SK-N-SH (cell line): ENCODE results near the gene MAST4.

Source experiments
- GABPA ChIP-seq: IDR thresholded peaks from 2 replicates; pipeline ENCODE4 v1.4.0; 2012; ENCODE audit warnings: low read depth, mild to moderate bottlenecking
- JUND ChIP-seq: IDR thresholded peaks from 2 replicates; pipeline ENCODE4 v1.4.0; 2012
- MAX ChIP-seq: IDR thresholded peaks from 2 replicates; pipeline ENCODE4 v1.4.0; 2012; ENCODE audit warnings: low read depth
- MEF2A ChIP-seq: IDR thresholded peaks from 2 replicates; pipeline ENCODE4 v1.4.0; 2012; ENCODE audit warnings: low read depth, borderline replicate concordance
- NFIC ChIP-seq: IDR thresholded peaks from 2 replicates; pipeline ENCODE4 v1.4.0; 2012; ENCODE audit warnings: borderline replicate concordance
- POLR2AphosphoS5 ChIP-seq: IDR thresholded peaks from 2 replicates; pipeline ENCODE4 v1.6.1; 2012; ENCODE audit warnings: low read depth, low read length
- RCOR1 ChIP-seq: fragments of 150-350 bp; IDR thresholded peaks from 2 replicates; pipeline ENCODE4 v1.6.1; 2017; ENCODE audit warnings: antibody characterized with exemption, low read length
- RFX5 ChIP-seq: IDR thresholded peaks from 2 replicates; pipeline ENCODE4 v1.6.1; 2012; ENCODE audit warnings: mild to moderate bottlenecking, improper control_type of control experiment, low read length
- TCF12 ChIP-seq: IDR thresholded peaks from 2 replicates; pipeline ENCODE4 v1.4.0; 2012
- YY1 ChIP-seq: IDR thresholded peaks from 2 replicates; pipeline ENCODE4 v1.4.0; 2012; ENCODE audit warnings: low read depth, mild to moderate bottlenecking
- ZBTB33 ChIP-seq: IDR thresholded peaks from 2 replicates; pipeline ENCODE4 v1.4.0; 2012; ENCODE audit warnings: low read depth, borderline replicate concordance
- TF ChIP-seq, protein P1 (sequence below): fragments of 200-600 bp; sonication (generic); IDR thresholded peaks from 2 replicates; pipeline ENCODE4 v1.6.1; 2017; ENCODE audit warnings: antibody characterized with exemption, mild to moderate bottlenecking, moderate library complexity
- TF ChIP-seq, protein P2 (sequence below): IDR thresholded peaks from 2 replicates; pipeline ENCODE4 v1.6.1; 2012; ENCODE audit warnings: mild to moderate bottlenecking, low read depth, low read length, moderate library complexity

- TF ChIP-seq MAX: no peak
- no peak for TF ChIP-seq ZBTB33
- TF ChIP-seq, protein P1, sequence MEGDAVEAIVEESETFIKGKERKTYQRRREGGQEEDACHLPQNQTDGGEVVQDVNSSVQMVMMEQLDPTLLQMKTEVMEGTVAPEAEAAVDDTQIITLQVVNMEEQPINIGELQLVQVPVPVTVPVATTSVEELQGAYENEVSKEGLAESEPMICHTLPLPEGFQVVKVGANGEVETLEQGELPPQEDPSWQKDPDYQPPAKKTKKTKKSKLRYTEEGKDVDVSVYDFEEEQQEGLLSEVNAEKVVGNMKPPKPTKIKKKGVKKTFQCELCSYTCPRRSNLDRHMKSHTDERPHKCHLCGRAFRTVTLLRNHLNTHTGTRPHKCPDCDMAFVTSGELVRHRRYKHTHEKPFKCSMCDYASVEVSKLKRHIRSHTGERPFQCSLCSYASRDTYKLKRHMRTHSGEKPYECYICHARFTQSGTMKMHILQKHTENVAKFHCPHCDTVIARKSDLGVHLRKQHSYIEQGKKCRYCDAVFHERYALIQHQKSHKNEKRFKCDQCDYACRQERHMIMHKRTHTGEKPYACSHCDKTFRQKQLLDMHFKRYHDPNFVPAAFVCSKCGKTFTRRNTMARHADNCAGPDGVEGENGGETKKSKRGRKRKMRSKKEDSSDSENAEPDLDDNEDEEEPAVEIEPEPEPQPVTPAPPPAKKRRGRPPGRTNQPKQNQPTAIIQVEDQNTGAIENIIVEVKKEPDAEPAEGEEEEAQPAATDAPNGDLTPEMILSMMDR: no peak
- TF ChIP-seq MEF2A: no peak
- TF ChIP-seq POLR2AphosphoS5: no peak
- no peak for TF ChIP-seq RFX5
- no peak for TF ChIP-seq GABPA
- TF ChIP-seq RCOR1: no peak
- no peak for TF ChIP-seq TCF12
- TF ChIP-seq, protein P2, sequence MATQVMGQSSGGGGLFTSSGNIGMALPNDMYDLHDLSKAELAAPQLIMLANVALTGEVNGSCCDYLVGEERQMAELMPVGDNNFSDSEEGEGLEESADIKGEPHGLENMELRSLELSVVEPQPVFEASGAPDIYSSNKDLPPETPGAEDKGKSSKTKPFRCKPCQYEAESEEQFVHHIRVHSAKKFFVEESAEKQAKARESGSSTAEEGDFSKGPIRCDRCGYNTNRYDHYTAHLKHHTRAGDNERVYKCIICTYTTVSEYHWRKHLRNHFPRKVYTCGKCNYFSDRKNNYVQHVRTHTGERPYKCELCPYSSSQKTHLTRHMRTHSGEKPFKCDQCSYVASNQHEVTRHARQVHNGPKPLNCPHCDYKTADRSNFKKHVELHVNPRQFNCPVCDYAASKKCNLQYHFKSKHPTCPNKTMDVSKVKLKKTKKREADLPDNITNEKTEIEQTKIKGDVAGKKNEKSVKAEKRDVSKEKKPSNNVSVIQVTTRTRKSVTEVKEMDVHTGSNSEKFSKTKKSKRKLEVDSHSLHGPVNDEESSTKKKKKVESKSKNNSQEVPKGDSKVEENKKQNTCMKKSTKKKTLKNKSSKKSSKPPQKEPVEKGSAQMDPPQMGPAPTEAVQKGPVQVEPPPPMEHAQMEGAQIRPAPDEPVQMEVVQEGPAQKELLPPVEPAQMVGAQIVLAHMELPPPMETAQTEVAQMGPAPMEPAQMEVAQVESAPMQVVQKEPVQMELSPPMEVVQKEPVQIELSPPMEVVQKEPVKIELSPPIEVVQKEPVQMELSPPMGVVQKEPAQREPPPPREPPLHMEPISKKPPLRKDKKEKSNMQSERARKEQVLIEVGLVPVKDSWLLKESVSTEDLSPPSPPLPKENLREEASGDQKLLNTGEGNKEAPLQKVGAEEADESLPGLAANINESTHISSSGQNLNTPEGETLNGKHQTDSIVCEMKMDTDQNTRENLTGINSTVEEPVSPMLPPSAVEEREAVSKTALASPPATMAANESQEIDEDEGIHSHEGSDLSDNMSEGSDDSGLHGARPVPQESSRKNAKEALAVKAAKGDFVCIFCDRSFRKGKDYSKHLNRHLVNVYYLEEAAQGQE: no peak
- TF ChIP-seq NFIC: no peak
- no peak for TF ChIP-seq YY1
- no peak for TF ChIP-seq JUND
Observed at GRCh38 chr5:67045816-67046740, 449.9 kb downstream of the MAST4 start.
